ENCODE measurements around the gene SOX1.

SOX1 gene

GRCh38 chr13:112055036-112055914 lies 11.7 kb upstream of the SOX1 start:
- Mint-ChIP-seq H3K27me3 (peaks cover 92% of the 10 kb centered on the region), H3K4me3 (peak overlapping the region; percentile 35), H3K4me1 (no peaks in the 10 kb centered on the region), H3K36me3 (peaks cover 3% of the 10 kb centered on the region), H3K9me3 (no peaks in the 10 kb centered on the region), H3K27ac (peak overlapping the region; percentile 82)
- CTCF ChIA-PET: no interaction called here
- no peak for DNase-seq

GRCh38 chr13:112055915-112056269 lies 11.1 kb upstream of the SOX1 start:
- no peak for DNase-seq
- peak overlapping the region; percentile 35 for H3K4me3 Mint-ChIP-seq
- H3K36me3 Mint-ChIP-seq: peaks cover 3% of the 10 kb centered on the region
- peaks cover 94% of the 10 kb centered on the region for H3K27me3 Mint-ChIP-seq
- no peaks in the 10 kb centered on the region for H3K4me1 Mint-ChIP-seq
- no peaks in the 10 kb centered on the region for H3K9me3 Mint-ChIP-seq
- peak overlapping the region; percentile 82 for H3K27ac Mint-ChIP-seq
- CTCF ChIA-PET: no interaction called here

DNA sequence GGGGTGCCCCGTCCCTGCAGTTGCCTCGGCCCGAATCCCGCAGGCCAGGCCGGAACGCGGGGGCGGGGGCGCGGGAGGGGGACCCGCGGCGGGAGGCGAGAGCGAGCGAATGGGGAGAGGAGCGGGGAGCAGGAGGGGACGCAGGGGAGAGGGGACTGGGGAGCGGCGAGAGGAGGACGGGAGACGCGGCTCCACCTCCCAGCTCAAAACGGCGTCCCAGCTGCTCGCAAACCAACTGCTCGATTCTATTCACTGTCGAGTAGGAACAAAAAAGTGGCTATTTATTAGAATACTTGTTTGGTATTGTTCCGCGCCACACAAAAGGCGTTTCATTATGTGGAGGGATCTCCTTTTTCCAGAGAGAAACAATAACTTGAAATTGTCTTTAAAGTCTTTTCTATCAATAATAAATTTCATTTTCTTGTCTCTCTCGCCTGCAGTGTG lies 10.6 kb upstream of the SOX1 start:
- H3K36me3 Mint-ChIP-seq: peaks cover 3% of the 10 kb centered on the region
- peak overlapping the region; percentile 45 for H3K27ac Mint-ChIP-seq
- H3K4me1 Mint-ChIP-seq: no peaks in the 10 kb centered on the region
- DNase-seq: no peak
- H3K9me3 Mint-ChIP-seq: no peaks in the 10 kb centered on the region
- H3K4me3 Mint-ChIP-seq: no peak overlapping the region
- peaks cover 97% of the 10 kb centered on the region for H3K27me3 Mint-ChIP-seq
- CTCF ChIA-PET: no interaction called here

- no peaks in the 10 kb centered on the region for H3K4me1 Mint-ChIP-seq
- DNase-seq: no peak
- H3K4me3 Mint-ChIP-seq: no peak overlapping the region
- peaks cover 98% of the 10 kb centered on the region for H3K27me3 Mint-ChIP-seq
- CTCF ChIA-PET: no interaction called here
- no peaks in the 10 kb centered on the region for H3K9me3 Mint-ChIP-seq
- peaks cover 3% of the 10 kb centered on the region for H3K36me3 Mint-ChIP-seq
- H3K27ac Mint-ChIP-seq: peak overlapping the region; percentile 45
Observed at GRCh38 chr13:112056739-112057438, 10.1 kb upstream of the SOX1 start.

DNA sequence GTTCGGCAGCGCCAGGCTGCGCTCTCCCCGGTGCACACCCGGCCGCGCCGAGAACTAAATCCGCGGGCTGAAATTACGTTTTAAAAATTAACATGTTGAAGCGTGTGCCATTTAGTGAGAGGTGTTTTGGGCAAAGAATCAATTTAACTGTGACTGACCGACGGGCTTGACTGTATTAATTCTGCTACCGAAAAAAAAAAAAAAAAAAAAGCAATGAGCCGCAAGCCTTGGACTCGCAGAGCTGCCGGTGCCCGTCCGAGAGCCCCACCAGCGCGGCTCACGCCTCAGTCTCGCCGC lies 9.6 kb upstream of the SOX1 start:
- peaks cover 3% of the 10 kb centered on the region for H3K36me3 Mint-ChIP-seq
- CTCF ChIA-PET: no interaction called here
- H3K27ac Mint-ChIP-seq: peak overlapping the region; percentile 64
- no peak for DNase-seq
- H3K9me3 Mint-ChIP-seq: no peaks in the 10 kb centered on the region
- H3K27me3 Mint-ChIP-seq: peaks cover 98% of the 10 kb centered on the region
- no peak overlapping the region for H3K4me3 Mint-ChIP-seq
- no peaks in the 10 kb centered on the region for H3K4me1 Mint-ChIP-seq

GRCh38 chr13:112057736-112058518 lies 9.0 kb upstream of the SOX1 start:
- H3K36me3 Mint-ChIP-seq: peaks cover 3% of the 10 kb centered on the region
- H3K9me3 Mint-ChIP-seq: no peaks in the 10 kb centered on the region
- no peak for DNase-seq
- CTCF ChIA-PET: no interaction called here
- no peaks in the 10 kb centered on the region for H3K4me1 Mint-ChIP-seq
- H3K4me3 Mint-ChIP-seq: peak overlapping the region; percentile 12
- H3K27ac Mint-ChIP-seq: peak overlapping the region; percentile 75
- H3K27me3 Mint-ChIP-seq: peaks cover 100% of the 10 kb centered on the region

DNA sequence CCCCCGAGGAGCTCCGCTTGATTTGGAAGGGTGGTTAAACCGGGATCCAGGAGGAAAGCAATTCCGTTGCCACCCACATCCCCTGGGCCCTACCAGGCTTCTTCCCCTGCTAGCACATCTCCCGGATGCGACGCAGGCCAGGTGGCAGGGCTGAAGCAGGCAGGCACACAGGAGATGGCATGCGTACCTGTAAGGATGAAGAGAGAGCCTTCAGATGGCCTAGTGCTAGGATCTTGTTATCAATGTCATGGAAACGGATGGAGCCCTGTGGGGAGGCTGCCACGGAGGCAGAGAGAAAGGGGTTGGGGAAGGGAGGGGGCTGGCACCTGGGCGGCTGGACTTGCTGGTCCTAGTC lies 8.5 kb upstream of the SOX1 start:
- Mint-ChIP-seq H3K36me3 (peaks cover 5% of the 10 kb centered on the region), H3K9me3 (no peaks in the 10 kb centered on the region), H3K27ac (no peak overlapping the region), H3K27me3 (peaks cover 100% of the 10 kb centered on the region), H3K4me3 (no peak overlapping the region), H3K4me1 (no peaks in the 10 kb centered on the region)
- CTCF ChIA-PET: no interaction called here
- DNase-seq: no peak

DNA sequence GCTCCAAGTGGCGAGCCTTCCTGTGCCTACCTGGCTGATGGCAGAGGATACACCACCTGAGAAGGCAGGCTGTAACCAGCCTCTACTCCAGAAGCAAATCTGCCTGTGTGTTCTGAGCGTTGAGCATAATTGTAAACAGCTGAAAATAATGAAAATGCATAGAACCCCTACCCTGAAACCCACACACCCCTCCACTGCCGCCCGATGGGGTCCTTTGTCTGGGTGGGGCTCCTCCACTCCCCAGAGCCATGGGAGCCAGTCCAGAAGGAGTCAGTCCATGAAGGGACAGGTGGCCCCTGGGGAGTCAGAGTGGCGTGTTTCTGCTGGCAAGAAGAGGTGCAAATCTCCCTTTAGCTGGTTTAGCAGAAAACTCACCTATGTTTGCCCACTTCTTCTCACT lies 8.0 kb upstream of the SOX1 start:
- Mint-ChIP-seq H3K27me3 (peaks cover 100% of the 10 kb centered on the region), H3K4me1 (no peaks in the 10 kb centered on the region), H3K36me3 (peaks cover 5% of the 10 kb centered on the region), H3K27ac (no peak overlapping the region), H3K9me3 (no peaks in the 10 kb centered on the region), H3K4me3 (no peak overlapping the region)
- DNase-seq: no peak
- CTCF ChIA-PET: no interaction called here

DNA sequence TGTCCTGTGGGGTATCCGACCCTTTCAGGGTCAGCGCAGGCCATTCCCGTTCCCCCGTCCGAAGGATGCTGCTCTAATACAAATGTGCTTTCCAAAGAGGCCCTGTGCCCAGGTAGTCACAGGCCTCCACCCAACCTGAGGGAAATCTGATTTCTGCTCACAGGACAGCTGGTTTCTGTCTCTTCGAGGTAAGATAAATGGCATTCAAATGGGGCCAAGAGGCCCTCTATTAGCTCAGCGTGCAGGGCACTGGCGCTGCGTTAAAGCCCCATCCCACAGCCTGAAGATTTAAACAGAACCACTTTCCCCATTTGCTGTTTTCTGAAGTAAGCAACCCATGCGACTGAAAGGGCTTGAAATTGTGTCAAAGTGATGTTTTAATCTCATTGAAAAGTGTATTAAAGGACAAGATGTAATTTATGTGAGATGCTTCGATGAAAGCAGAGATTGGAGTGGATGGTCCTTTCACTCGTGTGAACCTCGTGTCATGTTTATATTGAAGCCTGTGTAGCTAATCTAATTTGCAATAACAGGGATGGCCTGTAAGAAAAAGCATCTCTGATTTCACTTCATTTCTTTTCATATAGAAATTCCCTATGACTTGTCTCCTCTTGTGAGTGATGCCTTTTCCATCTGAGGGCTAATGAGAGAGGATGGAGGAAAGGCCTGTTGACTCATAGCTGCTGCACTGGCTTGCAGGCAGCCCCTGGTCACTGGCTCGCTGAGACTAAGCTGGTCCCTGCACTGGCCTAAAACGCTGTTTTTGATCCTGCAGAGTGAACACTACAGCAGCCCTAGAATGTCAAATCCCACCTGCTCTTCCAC lies 7.3 kb upstream of the SOX1 start:
- no peak overlapping the region for H3K4me3 Mint-ChIP-seq
- H3K36me3 Mint-ChIP-seq: peaks cover 5% of the 10 kb centered on the region
- H3K27ac Mint-ChIP-seq: peak overlapping the region; percentile 28
- no peak for DNase-seq
- CTCF ChIA-PET: no interaction called here
- H3K4me1 Mint-ChIP-seq: no peaks in the 10 kb centered on the region
- H3K9me3 Mint-ChIP-seq: no peaks in the 10 kb centered on the region
- H3K27me3 Mint-ChIP-seq: peaks cover 99% of the 10 kb centered on the region

- H3K9me3 Mint-ChIP-seq: peaks cover under 1% of the 10 kb centered on the region
- H3K36me3 Mint-ChIP-seq: peaks cover 5% of the 10 kb centered on the region
- CTCF ChIA-PET: no interaction called here
- no peaks in the 10 kb centered on the region for H3K4me1 Mint-ChIP-seq
- no peak for DNase-seq
- no peak overlapping the region for H3K4me3 Mint-ChIP-seq
- peak overlapping the region; percentile 34 for H3K27ac Mint-ChIP-seq
- H3K27me3 Mint-ChIP-seq: peaks cover 98% of the 10 kb centered on the region
Observed at GRCh38 chr13:112060282-112060830, 6.6 kb upstream of the SOX1 start.

- H3K36me3 Mint-ChIP-seq: peaks cover 5% of the 10 kb centered on the region
Observed at GRCh38 chr13:112060899-112061366, 6.0 kb upstream of the SOX1 start.

GRCh38 chr13:112061367-112062061 lies 5.4 kb upstream of the SOX1 start:
- H3K36me3 Mint-ChIP-seq: peaks cover 5% of the 10 kb centered on the region
- H3K27ac Mint-ChIP-seq: peak overlapping the region; percentile 71
- H3K4me1 Mint-ChIP-seq: no peaks in the 10 kb centered on the region
- peaks cover 5% of the 10 kb centered on the region for H3K9me3 Mint-ChIP-seq
- CTCF ChIA-PET: interaction anchor here (0.7 to 1.0 kb wide), 2 partner anchors 9 to 382 kb away, joined by 3 to 5 read pairs; no protein-coding TSS in a partner anchor
- peaks cover 98% of the 10 kb centered on the region for H3K27me3 Mint-ChIP-seq
- no peak for DNase-seq
- no peak overlapping the region for H3K4me3 Mint-ChIP-seq

More at GRCh38 chr13:112060899-112061366, 6.0 kb upstream of the SOX1 start:
- no peaks in the 10 kb centered on the region for H3K4me1 Mint-ChIP-seq
- DNase-seq: no peak
- CTCF ChIA-PET: no interaction called here
- no peak overlapping the region for H3K4me3 Mint-ChIP-seq
- no peak overlapping the region for H3K27ac Mint-ChIP-seq
- H3K27me3 Mint-ChIP-seq: peaks cover 98% of the 10 kb centered on the region
- peaks cover 5% of the 10 kb centered on the region for H3K9me3 Mint-ChIP-seq

- Mint-ChIP-seq H3K4me3 (no peak overlapping the region), H3K4me1 (no peaks in the 10 kb centered on the region), H3K27ac (peak overlapping the region; percentile 71), H3K36me3 (peaks cover 5% of the 10 kb centered on the region), H3K9me3 (peaks cover 5% of the 10 kb centered on the region), H3K27me3 (peaks cover 96% of the 10 kb centered on the region)
- no peak for DNase-seq
- CTCF ChIA-PET: interaction anchor here (0.7 to 1.0 kb wide), 2 partner anchors 9 to 381 kb away, joined by 3 to 5 read pairs; no protein-coding TSS in a partner anchor
Observed at GRCh38 chr13:112062072-112062567, 4.8 kb upstream of the SOX1 start.

All from activated naive CD4-positive, alpha-beta T cell treated with anti-CD3 and anti-CD28 coated beads, Interleukin-2, amount 10 ng/mL, durations not matched to agents 7 days and 5 days (primary cell).